Left ventricle myocardium inferior (tissue), 1 donor: ENCODE measurements around the gene TTC34. TPM values are rescaled to one million over a fixed set of nuclear protein-coding genes. Genes with fewer than 3 reads are reported as not detected.

Experiments
- DNase-seq: peaks from one replicate; pipeline ENCODE4 v3.0.0-alpha.2; 2020
- H3K27ac ChIP-seq: fragments of 200-600 bp; replicated peaks from 2 replicates; pipeline ENCODE4 v1.8.0; 2021
- H3K27me3 ChIP-seq: fragments of 200-600 bp; 2 replicates; pipeline ENCODE4 v1.8.0; 2021; ENCODE audit warnings: low read depth
- H3K36me3 ChIP-seq: fragments of 200-600 bp; 2 replicates; pipeline ENCODE4 v1.8.0; 2021
- H3K4me1 ChIP-seq: fragments of 200-600 bp; 2 replicates; pipeline ENCODE4 v1.8.0; 2021
- H3K4me3 ChIP-seq: fragments of 200-600 bp; 2 replicates; pipeline ENCODE4 v1.8.0; 2021; ENCODE audit warnings: mild to moderate bottlenecking, moderate library complexity
- H3K9me3 ChIP-seq: fragments of 200-600 bp; replicated peaks from 2 replicates; pipeline ENCODE4 v1.8.0; 2021
- intact Hi-C: fragments of 100-400 bp; cut with micrococcal nuclease; formaldehyde crosslinking; loops from one replicate; pipeline ENCODE4 v1.11.0; 2022
- total RNA-seq: library from RNA; stranded (reverse); fragmentation: NEBNext Ultra II Directional; extraction: Animal tissue kit (Norgen Biotek cat#: 25700); gene quantifications from one replicate; pipeline ENCODE4 v1.2.1, GENCODE V29; 2021
- TF ChIP-seq, protein P1 (sequence below): fragments of 200-600 bp; IDR thresholded peaks from 2 replicates; pipeline ENCODE4 v1.8.0; 2021; ENCODE audit warnings: antibody characterized with exemption, mild to moderate bottlenecking, borderline replicate concordance
- donor health status: DM: no; HTN: yes; CAD: no; lungs with severe emphysema.

The TTC34 gene
- total RNA-seq, 1 donor from 2014 or later, result 0.91 TPM

DNA sequence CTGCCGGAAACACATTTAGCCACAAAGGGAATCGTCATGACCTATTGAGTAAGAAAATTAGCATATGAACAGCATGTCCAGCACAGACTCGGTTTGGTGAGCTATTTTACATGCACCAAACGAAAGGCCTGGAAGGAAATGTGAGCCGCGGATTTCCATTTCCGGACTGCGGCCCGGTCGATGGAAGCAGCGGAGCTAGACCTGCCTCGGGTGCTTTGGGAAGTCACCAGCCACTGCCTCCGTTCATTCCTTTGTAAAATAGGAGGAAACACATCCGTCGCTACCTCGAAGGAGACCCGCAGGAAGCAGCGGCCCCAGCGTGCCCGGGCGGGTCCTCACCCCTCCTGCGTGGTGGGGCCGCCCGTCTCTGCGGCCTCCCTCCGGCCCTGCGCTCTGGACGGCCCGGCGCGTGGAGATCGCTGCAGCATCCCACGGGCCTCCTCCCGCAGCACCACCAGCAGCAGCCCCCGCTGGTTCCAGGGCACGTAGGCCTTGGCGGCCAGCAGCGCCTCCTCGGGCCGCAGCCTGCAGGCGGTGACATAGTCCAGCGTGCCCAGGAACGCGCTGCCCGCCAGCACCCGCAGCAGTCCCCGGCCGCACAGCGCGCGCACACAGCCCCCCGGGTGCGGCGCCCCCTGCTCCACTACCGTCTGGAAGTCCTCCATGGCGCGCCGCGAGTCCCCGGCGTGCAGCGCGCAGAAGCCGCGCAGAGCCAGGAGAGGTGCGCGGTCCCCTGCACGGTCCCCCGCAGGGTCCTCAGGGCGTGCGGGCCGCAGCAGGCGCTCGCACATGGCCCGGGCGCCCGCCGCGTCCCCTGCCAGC lies 12.1 kb downstream of the TTC34 start:
- H3K27ac ChIP-seq, result no peak overlapping the region
- H3K36me3 ChIP-seq, result no peaks in the 10 kb centered on the region
- H3K9me3 ChIP-seq, result peaks cover 32% of the 10 kb centered on the region
- peaks cover 94% of the 10 kb centered on the region for H3K27me3 ChIP-seq
- DNase-seq, result no peak
- H3K4me1 ChIP-seq, result no peaks in the 10 kb centered on the region
- intact Hi-C loops, result loop anchor here (5.0 kb wide), 1 partner anchor 372 kb away; no protein-coding TSS in a partner anchor
- TF ChIP-seq, protein P1, sequence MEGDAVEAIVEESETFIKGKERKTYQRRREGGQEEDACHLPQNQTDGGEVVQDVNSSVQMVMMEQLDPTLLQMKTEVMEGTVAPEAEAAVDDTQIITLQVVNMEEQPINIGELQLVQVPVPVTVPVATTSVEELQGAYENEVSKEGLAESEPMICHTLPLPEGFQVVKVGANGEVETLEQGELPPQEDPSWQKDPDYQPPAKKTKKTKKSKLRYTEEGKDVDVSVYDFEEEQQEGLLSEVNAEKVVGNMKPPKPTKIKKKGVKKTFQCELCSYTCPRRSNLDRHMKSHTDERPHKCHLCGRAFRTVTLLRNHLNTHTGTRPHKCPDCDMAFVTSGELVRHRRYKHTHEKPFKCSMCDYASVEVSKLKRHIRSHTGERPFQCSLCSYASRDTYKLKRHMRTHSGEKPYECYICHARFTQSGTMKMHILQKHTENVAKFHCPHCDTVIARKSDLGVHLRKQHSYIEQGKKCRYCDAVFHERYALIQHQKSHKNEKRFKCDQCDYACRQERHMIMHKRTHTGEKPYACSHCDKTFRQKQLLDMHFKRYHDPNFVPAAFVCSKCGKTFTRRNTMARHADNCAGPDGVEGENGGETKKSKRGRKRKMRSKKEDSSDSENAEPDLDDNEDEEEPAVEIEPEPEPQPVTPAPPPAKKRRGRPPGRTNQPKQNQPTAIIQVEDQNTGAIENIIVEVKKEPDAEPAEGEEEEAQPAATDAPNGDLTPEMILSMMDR, result no peak
- H3K4me3 ChIP-seq, result no peak overlapping the region

DNA sequence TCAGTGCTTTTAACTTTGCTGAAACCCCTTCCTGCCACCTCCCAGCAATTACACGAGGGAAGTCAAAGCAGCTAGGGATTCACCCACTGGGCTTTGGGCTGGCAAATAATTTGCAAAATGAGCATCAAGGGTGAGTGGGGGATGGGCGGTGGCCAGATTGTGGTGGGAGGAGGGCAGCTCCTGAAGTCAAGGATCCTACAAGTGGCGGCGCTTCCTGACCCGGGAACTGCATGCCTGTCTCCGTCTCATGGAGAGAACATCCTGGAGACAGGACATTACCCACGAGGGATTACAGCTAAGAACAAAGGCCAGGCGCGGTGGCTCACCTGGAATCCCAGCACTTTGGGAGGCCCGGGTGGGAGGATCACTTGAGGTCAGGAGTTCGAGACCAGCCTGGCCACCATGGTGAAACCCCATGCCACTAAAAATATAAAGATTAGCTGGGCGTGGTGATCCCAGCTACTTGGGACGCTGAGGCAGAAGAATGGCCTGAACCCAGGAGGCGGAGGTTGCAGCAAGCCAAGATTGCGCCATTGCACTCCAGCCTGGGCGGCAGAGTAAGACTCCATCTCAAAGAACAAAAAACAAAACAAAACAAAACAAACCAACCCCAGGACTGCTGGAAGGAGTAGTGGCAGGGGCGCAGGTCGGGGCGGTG lies 12.9 kb downstream of the TTC34 start:
- Histone ChIP-seq H3K9me3 (peaks cover 25% of the 10 kb centered on the region), H3K4me1 (no peaks in the 10 kb centered on the region), H3K4me3 (no peak overlapping the region), H3K27me3 (peaks cover 90% of the 10 kb centered on the region), H3K36me3 (no peaks in the 10 kb centered on the region), H3K27ac (no peak overlapping the region)
- TF ChIP-seq, protein P1, result no peak
- intact Hi-C loops, result loop anchor here (5.0 kb wide), 1 partner anchor 371 kb away; no protein-coding TSS in a partner anchor
- DNase-seq, result no peak

DNA sequence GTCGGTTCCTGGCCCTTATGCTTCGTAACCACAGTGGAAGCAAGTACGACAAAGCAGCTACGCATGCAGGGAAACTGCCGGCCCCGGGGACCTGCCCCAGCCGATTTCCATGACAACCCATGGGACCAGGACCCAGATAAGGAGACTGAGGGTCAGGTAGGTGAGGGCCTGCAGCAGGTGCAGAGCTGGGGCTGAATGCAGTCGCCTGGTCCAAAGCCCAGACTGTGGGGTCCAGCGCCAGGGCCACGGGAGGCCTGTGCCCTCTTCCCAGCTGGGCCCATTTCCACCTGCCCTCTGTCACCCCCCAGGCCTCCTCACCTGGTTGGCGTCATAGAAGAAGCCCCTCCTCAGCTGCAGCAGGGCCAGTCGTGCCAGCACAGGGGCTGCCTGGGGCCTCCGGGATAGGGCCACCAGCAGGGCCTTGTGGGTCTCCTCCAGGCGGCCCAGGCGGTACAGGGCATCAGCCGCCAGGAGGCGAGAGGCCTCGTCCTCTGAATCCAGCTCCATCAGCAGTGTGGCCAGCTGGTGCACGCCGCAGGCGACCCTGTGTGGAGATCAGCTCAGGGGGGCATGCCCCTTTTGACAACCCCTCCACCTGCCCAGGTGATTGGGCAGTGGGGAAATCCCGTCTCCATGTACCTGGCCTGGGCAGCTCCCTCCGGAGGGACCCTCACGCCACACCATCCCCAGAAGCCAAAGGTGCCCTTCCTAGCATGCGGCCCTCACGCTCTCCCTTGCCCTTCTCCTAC lies 14.2 kb downstream of the TTC34 start:
- Histone ChIP-seq H3K4me3 (no peak overlapping the region), H3K9me3 (peaks cover 20% of the 10 kb centered on the region), H3K4me1 (no peaks in the 10 kb centered on the region), H3K36me3 (no peaks in the 10 kb centered on the region), H3K27me3 (peaks cover 92% of the 10 kb centered on the region), H3K27ac (no peak overlapping the region)
- intact Hi-C loops, result loop anchor here (5.0 kb wide), 1 partner anchor 370 kb away; no protein-coding TSS in a partner anchor
- no peak for DNase-seq
- TF ChIP-seq, protein P1, result no peak

DNA sequence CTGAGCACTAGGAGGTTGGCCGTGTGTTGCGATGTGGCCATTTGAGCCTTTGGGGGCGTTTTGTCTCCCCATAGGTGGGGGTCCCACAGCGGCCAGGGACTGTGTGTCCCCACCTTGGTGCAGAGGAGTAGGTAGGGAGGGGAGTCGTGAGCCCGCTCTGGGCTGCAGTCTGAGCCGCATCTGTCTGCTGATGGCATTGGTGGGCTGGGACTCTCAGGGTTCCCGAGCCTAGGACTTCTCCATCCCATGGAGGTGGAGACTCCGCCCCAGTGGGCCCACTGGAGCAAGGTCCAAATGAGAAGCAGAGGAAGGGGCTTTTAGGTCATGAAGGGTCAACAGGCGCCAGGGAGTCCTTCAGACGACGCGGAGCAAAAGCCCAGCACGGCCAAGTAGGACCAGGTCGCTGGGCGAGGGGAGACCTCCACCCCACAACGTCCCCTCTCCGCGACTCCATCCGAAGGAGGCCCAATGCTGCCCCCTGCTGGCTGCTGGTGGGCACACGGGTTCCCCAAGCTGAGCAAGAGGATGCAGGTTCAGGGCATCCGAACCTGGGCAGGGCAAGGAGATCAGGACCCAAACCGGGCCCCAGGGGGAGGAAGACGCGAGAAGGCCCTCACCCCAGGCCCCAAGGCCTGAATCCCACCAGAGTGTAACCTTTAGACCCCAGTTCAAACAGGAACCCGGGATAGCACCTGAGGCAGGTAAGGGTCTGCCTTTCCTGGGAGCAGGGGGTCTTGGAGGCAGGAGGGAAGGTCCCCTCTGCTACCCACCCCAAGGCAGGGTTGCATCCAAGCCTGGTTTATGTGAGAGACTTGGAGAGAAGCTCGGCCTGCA lies 14.9 kb downstream of the TTC34 start:
- H3K27me3 ChIP-seq, result peaks cover 84% of the 10 kb centered on the region
- no peak overlapping the region for H3K4me3 ChIP-seq
- TF ChIP-seq, protein P1, result peak; percentile 81
- H3K36me3 ChIP-seq, result no peaks in the 10 kb centered on the region
- H3K9me3 ChIP-seq, result peaks cover 20% of the 10 kb centered on the region
- intact Hi-C loops, result loop anchor here (5.0 kb wide), 1 partner anchor 369 kb away; no protein-coding TSS in a partner anchor
- H3K27ac ChIP-seq, result no peak overlapping the region
- no peaks in the 10 kb centered on the region for H3K4me1 ChIP-seq
- peak; percentile 45 for DNase-seq
